HG03457 (cell line): ENCODE results near the gene RCL1.

Source experiments
- ATAC-seq: cut with Tn5 transposase; IDR thresholded peaks from one replicate; pipeline ENCODE4 v1.9.1; 2021; ENCODE audit warnings: moderate number of reproducible peaks; ENCODE audit not compliant: unreplicated experiment

RCL1 gene

GRCh38 chr9:4838189-4838546 lies 45.4 kb downstream of the RCL1 start:
- ATAC-seq = no peak

- ATAC-seq = no peak
Measured at GRCh38 chr9:4839470-4839912, 46.7 kb downstream of the RCL1 start.

GRCh38 chr9:4840018-4840417 lies 47.3 kb downstream of the RCL1 start:
- ATAC-seq = no peak

GRCh38 chr9:4842213-4842612 lies 49.5 kb downstream of the RCL1 start:
- ATAC-seq = no peak

GRCh38 chr9:4842734-4843133 lies 50.0 kb downstream of the RCL1 start:
- no peak for ATAC-seq

- ATAC-seq = no peak
Measured at GRCh38 chr9:4844056-4844838, 51.5 kb downstream of the RCL1 start.

GRCh38 chr9:4849369-4849768 lies 56.6 kb downstream of the RCL1 start:
- ATAC-seq = no peak

GRCh38 chr9:4850603-4851310 lies 58.0 kb downstream of the RCL1 start:
- no peak for ATAC-seq

GRCh38 chr9:4852419-4852818 lies 59.7 kb downstream of the RCL1 start:
- no peak for ATAC-seq

- ATAC-seq = no peak
Measured at GRCh38 chr9:4854265-4854590, 61.5 kb downstream of the RCL1 start.

- no peak for ATAC-seq
Measured at GRCh38 chr9:4855841-4856240, 63.1 kb downstream of the RCL1 start.

GRCh38 chr9:4857163-4857810 lies 64.5 kb downstream of the RCL1 start:
- ATAC-seq = no peak

GRCh38 chr9:4859035-4859434 lies 66.3 kb downstream of the RCL1 start:
- no peak for ATAC-seq

GRCh38 chr9:4860383-4860782 lies 67.6 kb downstream of the RCL1 start:
- ATAC-seq = no peak

- ATAC-seq = no peak
Measured at GRCh38 chr9:4861145-4861544, 68.4 kb downstream of the RCL1 start.

- no peak for ATAC-seq
Measured at GRCh38 chr9:4861736-4862451, 69.2 kb downstream of the RCL1 start.

- no peak for ATAC-seq
Measured at GRCh38 chr9:4862506-4863250, 69.9 kb downstream of the RCL1 start.

GRCh38 chr9:4864234-4864661 lies 71.5 kb downstream of the RCL1 start:
- ATAC-seq = no peak

GRCh38 chr9:4864698-4865097 lies 72.0 kb downstream of the RCL1 start:
- ATAC-seq = no peak

- no peak for ATAC-seq
Measured at GRCh38 chr9:4865681-4866080, 72.9 kb downstream of the RCL1 start.
